Measurements from ENCODE around the gene CDK9. TPM values are rescaled to one million over a fixed set of nuclear protein-coding genes. Genes with fewer than 3 reads are reported as not detected.

The CDK9 gene
- polyA plus RNA-seq, 1 experiment: 34.4 TPM

DNA sequence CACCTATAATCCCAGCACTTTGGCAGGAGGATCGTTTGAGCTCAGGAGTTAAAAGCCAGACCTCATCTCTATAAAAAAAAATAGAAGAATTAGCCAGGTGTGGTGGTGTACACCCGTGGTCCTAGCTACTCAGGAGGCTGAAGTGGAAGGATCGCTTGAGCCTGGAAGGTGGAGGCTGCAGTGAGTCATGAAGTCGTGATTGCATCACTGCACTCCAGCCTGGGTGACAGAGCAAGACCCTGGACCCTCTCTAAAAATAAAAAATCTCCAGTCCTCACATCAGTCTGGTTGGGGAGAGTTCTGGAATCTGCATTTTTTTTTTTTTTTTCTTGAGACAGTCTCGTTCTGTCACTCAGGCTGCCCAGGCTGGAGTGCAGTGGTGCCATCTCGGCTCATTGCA is 26.2 kb downstream of the CDK9 start:
- ChIA-PET POLR2A (no interaction called here), CTCF (interaction anchor here (0.6 kb wide), 2 partner anchors 38 to 70 kb away, joined by 3 to 4 read pairs; no protein-coding TSS in a partner anchor)
- no peak for DNase-seq (ENCODE audit: low read depth)
- no peaks in the 10 kb centered on the region for H3K27me3 ChIP-seq (ENCODE audit: control insufficient read depth, insufficient read depth, low read length)
- TF ChIP-seq, protein P1, sequence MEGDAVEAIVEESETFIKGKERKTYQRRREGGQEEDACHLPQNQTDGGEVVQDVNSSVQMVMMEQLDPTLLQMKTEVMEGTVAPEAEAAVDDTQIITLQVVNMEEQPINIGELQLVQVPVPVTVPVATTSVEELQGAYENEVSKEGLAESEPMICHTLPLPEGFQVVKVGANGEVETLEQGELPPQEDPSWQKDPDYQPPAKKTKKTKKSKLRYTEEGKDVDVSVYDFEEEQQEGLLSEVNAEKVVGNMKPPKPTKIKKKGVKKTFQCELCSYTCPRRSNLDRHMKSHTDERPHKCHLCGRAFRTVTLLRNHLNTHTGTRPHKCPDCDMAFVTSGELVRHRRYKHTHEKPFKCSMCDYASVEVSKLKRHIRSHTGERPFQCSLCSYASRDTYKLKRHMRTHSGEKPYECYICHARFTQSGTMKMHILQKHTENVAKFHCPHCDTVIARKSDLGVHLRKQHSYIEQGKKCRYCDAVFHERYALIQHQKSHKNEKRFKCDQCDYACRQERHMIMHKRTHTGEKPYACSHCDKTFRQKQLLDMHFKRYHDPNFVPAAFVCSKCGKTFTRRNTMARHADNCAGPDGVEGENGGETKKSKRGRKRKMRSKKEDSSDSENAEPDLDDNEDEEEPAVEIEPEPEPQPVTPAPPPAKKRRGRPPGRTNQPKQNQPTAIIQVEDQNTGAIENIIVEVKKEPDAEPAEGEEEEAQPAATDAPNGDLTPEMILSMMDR (IDR thresholded peaks at IDR 0.05; ENCODE audit: insufficient read depth, low read depth, low read length): no peak
- H3K4me3 ChIP-seq (ENCODE audit: low read depth, low read length): no peak overlapping the region
- peaks cover 54% of the 10 kb centered on the region for H3K36me3 ChIP-seq (ENCODE audit: control insufficient read depth, insufficient read depth, low read length)

DNA sequence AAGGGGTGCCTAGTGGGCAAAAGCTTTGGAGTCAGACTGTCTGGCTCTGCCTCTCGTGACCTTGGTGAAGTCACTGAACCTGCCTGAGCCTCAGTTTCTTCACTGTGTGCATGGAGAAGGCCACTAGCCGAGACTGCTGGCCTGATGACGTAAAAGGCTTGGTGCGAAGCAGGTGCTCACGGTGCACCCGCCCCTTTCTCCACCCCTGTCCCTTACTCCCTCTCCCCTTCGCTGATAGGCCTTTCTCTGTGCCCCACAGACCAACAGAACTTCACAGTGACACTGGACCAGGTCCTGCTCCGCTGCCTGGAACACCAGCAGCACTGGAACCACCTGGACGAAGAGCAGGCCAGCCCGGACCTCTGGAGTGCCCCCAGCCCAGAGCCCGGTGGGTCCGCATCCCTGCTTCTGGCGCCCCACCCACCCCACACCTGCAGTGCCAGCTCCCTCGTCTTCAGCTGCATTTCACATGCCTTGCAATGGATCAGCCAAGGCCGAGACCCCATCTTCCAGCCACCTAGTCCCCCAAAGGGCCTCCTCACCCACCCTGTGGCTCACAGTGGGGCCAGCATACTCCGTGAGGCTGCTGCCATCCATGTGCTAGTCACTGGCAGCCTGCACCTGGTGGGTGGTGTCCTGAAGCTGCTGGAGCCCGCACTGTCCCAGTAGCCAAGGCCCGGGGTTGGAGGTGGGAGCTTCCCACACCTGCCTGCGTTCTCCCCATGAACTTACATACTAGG is 27.3 kb downstream of the CDK9 start:
- peaks cover 50% of the 10 kb centered on the region for H3K36me3 ChIP-seq (ENCODE audit: control insufficient read depth, insufficient read depth, low read length)

DNA sequence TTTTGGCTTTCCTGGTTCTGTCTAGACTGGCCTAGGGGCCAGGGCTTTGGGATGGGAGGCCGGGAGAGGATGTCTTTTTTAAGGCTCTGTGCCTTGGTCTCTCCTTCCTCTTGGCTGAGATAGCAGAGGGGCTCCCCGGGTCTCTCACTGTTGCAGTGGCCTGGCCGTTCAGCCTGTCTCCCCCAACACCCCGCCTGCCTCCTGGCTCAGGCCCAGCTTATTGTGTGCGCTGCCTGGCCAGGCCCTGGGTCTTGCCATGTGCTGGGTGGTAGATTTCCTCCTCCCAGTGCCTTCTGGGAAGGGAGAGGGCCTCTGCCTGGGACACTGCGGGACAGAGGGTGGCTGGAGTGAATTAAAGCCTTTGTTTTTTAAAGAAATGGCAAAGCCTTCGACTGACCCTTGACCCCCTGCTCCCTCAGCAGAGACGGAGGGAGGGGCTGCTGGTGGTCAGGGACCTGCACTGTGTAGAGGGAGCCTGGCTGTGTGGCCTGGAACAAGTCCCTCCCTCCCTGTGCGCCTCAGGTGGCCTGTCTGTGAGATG is 27.9 kb downstream of the CDK9 start:
- POLR2A ChIA-PET: no interaction called here
- Histone ChIP-seq H3K27me3 (ENCODE audit: control insufficient read depth, insufficient read depth, low read length) (no peaks in the 10 kb centered on the region), H3K36me3 (ENCODE audit: control insufficient read depth, insufficient read depth, low read length) (peaks cover 50% of the 10 kb centered on the region), H3K4me3 (ENCODE audit: low read depth, low read length) (no peak overlapping the region)
- CTCF ChIA-PET: no interaction called here
- no peak for DNase-seq (ENCODE audit: low read depth)
- TF ChIP-seq, protein P1 (IDR thresholded peaks at IDR 0.05; ENCODE audit: insufficient read depth, low read depth, low read length): no peak

More for the DNA sequence above, 27.3 kb downstream of the CDK9 start:
- DNase-seq (ENCODE audit: low read depth): no peak
- CTCF ChIA-PET: no interaction called here
- Histone ChIP-seq H3K4me3 (ENCODE audit: low read depth, low read length) (no peak overlapping the region), H3K27me3 (ENCODE audit: control insufficient read depth, insufficient read depth, low read length) (no peaks in the 10 kb centered on the region)
- POLR2A ChIA-PET: no interaction called here
- TF ChIP-seq, protein P1 (IDR thresholded peaks at IDR 0.05; ENCODE audit: insufficient read depth, low read depth, low read length): no peak

DNA sequence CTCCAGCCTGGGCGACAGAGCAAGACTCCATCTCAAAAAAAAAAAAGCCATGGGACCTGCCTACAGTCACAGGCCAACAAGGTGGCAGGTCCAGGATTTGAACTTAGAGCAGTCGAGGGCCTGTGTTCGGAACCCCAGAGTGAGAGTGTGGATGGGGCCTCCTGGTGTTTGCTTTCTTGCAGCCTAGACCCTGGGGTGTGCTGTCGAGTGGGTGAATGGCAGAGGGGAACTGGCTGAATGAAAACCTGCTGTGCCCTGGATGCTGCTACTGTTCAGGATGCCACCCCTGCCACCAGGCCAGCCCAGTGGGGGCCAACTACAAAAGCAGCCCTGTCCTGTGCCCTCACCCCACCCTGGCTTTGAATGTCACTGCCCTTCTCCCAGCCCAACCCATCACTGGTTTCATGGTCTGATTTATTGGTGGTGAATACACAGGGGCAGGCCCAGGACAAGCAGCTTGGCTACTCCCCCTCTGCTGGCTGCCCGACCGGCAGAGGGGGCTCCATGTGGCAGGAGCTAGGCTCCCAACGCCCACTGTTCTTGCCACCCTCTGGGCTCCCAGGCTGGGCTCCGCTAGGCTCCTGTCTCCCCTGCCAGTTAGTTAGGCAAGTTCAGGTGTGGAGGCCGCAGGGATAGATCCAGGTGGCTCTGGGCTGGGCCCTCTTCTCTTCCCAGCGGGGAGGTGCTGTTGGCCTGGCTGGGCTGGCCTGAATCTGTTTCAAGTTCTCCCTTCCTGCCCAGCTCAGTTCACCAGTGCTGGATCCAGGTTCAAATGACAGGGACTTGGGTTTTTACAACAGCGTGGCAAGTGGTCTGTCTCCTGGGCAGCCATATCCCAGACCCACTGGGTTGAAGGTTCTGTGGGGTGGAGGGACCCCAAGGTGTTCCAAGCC is 29.0 kb downstream of the CDK9 start:
- CTCF ChIA-PET: no interaction called here
- peaks cover 54% of the 10 kb centered on the region for H3K36me3 ChIP-seq (ENCODE audit: control insufficient read depth, insufficient read depth, low read length)
- DNase-seq (ENCODE audit: low read depth): no peak
- TF ChIP-seq, protein P1 (IDR thresholded peaks at IDR 0.05; ENCODE audit: insufficient read depth, low read depth, low read length): no peak
- H3K27me3 ChIP-seq (ENCODE audit: control insufficient read depth, insufficient read depth, low read length): no peaks in the 10 kb centered on the region
- no peak overlapping the region for H3K4me3 ChIP-seq (ENCODE audit: low read depth, low read length)
- POLR2A ChIA-PET: no interaction called here

All from BJ (cell line).